Measurements from ENCODE around the gene FAM110D.

GRCh38 chr1:26184086-26184485 is 25.2 kb downstream of the FAM110D start:
- TF ChIP-seq, protein P1, sequence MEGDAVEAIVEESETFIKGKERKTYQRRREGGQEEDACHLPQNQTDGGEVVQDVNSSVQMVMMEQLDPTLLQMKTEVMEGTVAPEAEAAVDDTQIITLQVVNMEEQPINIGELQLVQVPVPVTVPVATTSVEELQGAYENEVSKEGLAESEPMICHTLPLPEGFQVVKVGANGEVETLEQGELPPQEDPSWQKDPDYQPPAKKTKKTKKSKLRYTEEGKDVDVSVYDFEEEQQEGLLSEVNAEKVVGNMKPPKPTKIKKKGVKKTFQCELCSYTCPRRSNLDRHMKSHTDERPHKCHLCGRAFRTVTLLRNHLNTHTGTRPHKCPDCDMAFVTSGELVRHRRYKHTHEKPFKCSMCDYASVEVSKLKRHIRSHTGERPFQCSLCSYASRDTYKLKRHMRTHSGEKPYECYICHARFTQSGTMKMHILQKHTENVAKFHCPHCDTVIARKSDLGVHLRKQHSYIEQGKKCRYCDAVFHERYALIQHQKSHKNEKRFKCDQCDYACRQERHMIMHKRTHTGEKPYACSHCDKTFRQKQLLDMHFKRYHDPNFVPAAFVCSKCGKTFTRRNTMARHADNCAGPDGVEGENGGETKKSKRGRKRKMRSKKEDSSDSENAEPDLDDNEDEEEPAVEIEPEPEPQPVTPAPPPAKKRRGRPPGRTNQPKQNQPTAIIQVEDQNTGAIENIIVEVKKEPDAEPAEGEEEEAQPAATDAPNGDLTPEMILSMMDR (IDR thresholded peaks at IDR 0.05; ENCODE audit: extremely low read depth in 1 of 2, insufficient read depth in 1 of 2, low read depth in 1 of 2, low read length in 2 of 2): no peak
- TF ChIP-seq POLR2A (IDR thresholded peaks at IDR 0.05; ENCODE audit: low read depth, low read length) (no peak), EZH2 (IDR thresholded peaks at IDR 0.05; ENCODE audit: borderline replicate concordance, low read depth, low read length, severe bottlenecking) (no peak), POLR2AphosphoS5 (IDR thresholded peaks at IDR 0.05; ENCODE audit: insufficient read depth, low read depth, low read length) (no peak), MYC (IDR thresholded peaks at IDR 0.05; ENCODE audit: low read depth, low read length) (no peak), GATA2 (IDR thresholded peaks at IDR 0.05; ENCODE audit: insufficient read depth, insufficient read length, low read depth, low read length) (no peak), JUN (IDR thresholded peaks at IDR 0.05; ENCODE audit: borderline replicate concordance, insufficient read depth, insufficient read length, low read depth) (no peak), FOS (IDR thresholded peaks at IDR 0.05; ENCODE audit: borderline replicate concordance, insufficient read depth, low read length) (no peak)
- TF ChIP-seq, protein P2, sequence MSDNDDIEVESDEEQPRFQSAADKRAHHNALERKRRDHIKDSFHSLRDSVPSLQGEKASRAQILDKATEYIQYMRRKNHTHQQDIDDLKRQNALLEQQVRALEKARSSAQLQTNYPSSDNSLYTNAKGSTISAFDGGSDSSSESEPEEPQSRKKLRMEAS (IDR thresholded peaks at IDR 0.05; ENCODE audit: insufficient read depth, insufficient read length): no peak

All from endothelial cell of umbilical vein (primary cell).